Mesenchymal stem cell (in vitro differentiated cells and primary cell): Measurements from ENCODE around the gene KLF16.

Experiments
- DNase-seq: peaks from one replicate; pipeline ENCODE4 v3.0.0-alpha.2; 2013
- H2AFZ ChIP-seq: one replicate; pipeline ENCODE4 v1.6.1; 2013; ENCODE audit warnings: low read depth, mild to moderate bottlenecking, control low read depth, inconsistent platforms, low read length, moderate library complexity
- H2AK5ac ChIP-seq: 2 replicates; pipeline ENCODE4 v1.6.1; 2013; ENCODE audit warnings: low read length, moderate library complexity, mild to moderate bottlenecking, inconsistent platforms; ENCODE audit not compliant: severe bottlenecking
- H2BK120ac ChIP-seq: one replicate; pipeline ENCODE4 v1.6.1; 2013; ENCODE audit warnings: low read depth, mild to moderate bottlenecking, inconsistent platforms, low read length, moderate library complexity
- H2BK12ac ChIP-seq, 2 experiments: one replicate each; pipeline ENCODE4 v1.6.1; 2013; ENCODE audit warnings: inconsistent platforms in 2 of 2, low read length in 2 of 2, mild to moderate bottlenecking in 2 of 2, moderate library complexity in 2 of 2, control low read depth in 1 of 2
- H2BK15ac ChIP-seq: one replicate; pipeline ENCODE4 v1.6.1; 2013; ENCODE audit warnings: mild to moderate bottlenecking, low read depth, inconsistent platforms; ENCODE audit not compliant: poor library complexity, severe bottlenecking
- H2BK5ac ChIP-seq: 2 replicates; pipeline ENCODE4 v1.6.1; 2013; ENCODE audit warnings: low read depth, mild to moderate bottlenecking, low read length, control low read depth, inconsistent platforms; ENCODE audit not compliant: poor library complexity, severe bottlenecking
- H3K14ac ChIP-seq, 2 experiments: one replicate each; pipeline ENCODE4 v1.6.1; 2013; ENCODE audit warnings: inconsistent platforms in 2 of 2, low read length in 2 of 2, control low read depth in 1 of 2, mild to moderate bottlenecking in 1 of 2, moderate library complexity in 1 of 2
- H3K18ac ChIP-seq, 2 experiments: one replicate each; pipeline ENCODE4 v1.6.1; 2013; ENCODE audit warnings: inconsistent platforms in 2 of 2, low read length in 2 of 2, control low read depth in 1 of 2, low read depth in 1 of 2, mild to moderate bottlenecking in 1 of 2
- H3K23ac ChIP-seq, 2 experiments: one replicate each; pipeline ENCODE4 v1.6.1; 2013; ENCODE audit warnings: inconsistent platforms in 2 of 2, low read length in 2 of 2, mild to moderate bottlenecking in 2 of 2, moderate library complexity in 2 of 2, control low read depth in 1 of 2
- H3K27ac ChIP-seq: 2 replicates; pipeline ENCODE4 v1.5.1; 2013; ENCODE audit warnings: mild to moderate bottlenecking, moderate library complexity, low read length, control low read depth, inconsistent platforms; ENCODE audit not compliant: poor library complexity, severe bottlenecking
- H3K27me3 ChIP-seq, 2 experiments: 2 replicates each; pipeline versions ENCODE4 v1.6.1 to v1.7.0; 2013; ENCODE audit warnings: low read length in 2 of 2, mild to moderate bottlenecking in 2 of 2, moderate library complexity in 2 of 2, control low read depth in 1 of 2, inconsistent platforms in 1 of 2; ENCODE audit not compliant: control insufficient read depth in 1 of 2, insufficient read depth in 1 of 2
- H3K36me3 ChIP-seq, 2 experiments: 2 replicates each; pipeline versions ENCODE4 v1.6.1 to v1.7.0; 2013; ENCODE audit warnings: low read length in 2 of 2, control low read depth in 1 of 2, inconsistent platforms in 1 of 2, low read depth in 1 of 2, mild to moderate bottlenecking in 1 of 2; ENCODE audit not compliant: insufficient read depth in 2 of 2, control insufficient read depth in 1 of 2
- H3K4ac ChIP-seq, 2 experiments: one replicate each; pipeline ENCODE4 v1.6.1; 2013; ENCODE audit warnings: inconsistent platforms in 2 of 2, low read length in 2 of 2, mild to moderate bottlenecking in 2 of 2, moderate library complexity in 2 of 2, control low read depth in 1 of 2, low read depth in 1 of 2
- H3K4me1 ChIP-seq: 2 replicates; pipeline ENCODE4 v1.6.1; 2013; ENCODE audit warnings: low read depth, low read length, control low read depth; ENCODE audit not compliant: control insufficient read depth, insufficient read depth
- H3K4me2 ChIP-seq: 2 replicates; pipeline ENCODE4 v1.6.1; 2013; ENCODE audit warnings: low read length, mild to moderate bottlenecking, inconsistent platforms; ENCODE audit not compliant: poor library complexity, severe bottlenecking
- H3K4me3 ChIP-seq, 2 experiments: 2 replicates each; pipeline versions ENCODE4 v1.5.1 to v1.7.0; 2013; ENCODE audit warnings: low read length in 2 of 2, mild to moderate bottlenecking in 2 of 2, control low read depth in 1 of 2, low read depth in 1 of 2; ENCODE audit not compliant: insufficient read depth in 1 of 2
- H3K79me1 ChIP-seq: replicated peaks from 2 replicates; pipeline ENCODE4 v1.6.1; 2013; ENCODE audit warnings: mild to moderate bottlenecking, control low read depth, low read length, inconsistent platforms; ENCODE audit not compliant: poor library complexity, severe bottlenecking
- H3K9ac ChIP-seq: 2 replicates; pipeline ENCODE4 v1.7.0; 2013; ENCODE audit warnings: mild to moderate bottlenecking, low read length, moderate library complexity
- H3K9me3 ChIP-seq: 2 replicates; pipeline ENCODE4 v1.7.0; 2013; ENCODE audit warnings: mild to moderate bottlenecking, low read length; ENCODE audit not compliant: control insufficient read depth
- H4K8ac ChIP-seq: one replicate; pipeline ENCODE4 v1.6.1; 2013; ENCODE audit warnings: inconsistent platforms, mild to moderate bottlenecking, low read length, moderate library complexity
- H4K91ac ChIP-seq: one replicate; pipeline ENCODE4 v1.6.1; 2013; ENCODE audit warnings: mild to moderate bottlenecking, low read length, inconsistent platforms
- WGBS: methylation state at CpG from one replicate; pipeline ENCODE4 v1.1.7; 2013; ENCODE audit warnings: mixed read lengths; 5-methylcytosine and 5-hydroxymethylcytosine counted together

The KLF16 gene

DNA sequence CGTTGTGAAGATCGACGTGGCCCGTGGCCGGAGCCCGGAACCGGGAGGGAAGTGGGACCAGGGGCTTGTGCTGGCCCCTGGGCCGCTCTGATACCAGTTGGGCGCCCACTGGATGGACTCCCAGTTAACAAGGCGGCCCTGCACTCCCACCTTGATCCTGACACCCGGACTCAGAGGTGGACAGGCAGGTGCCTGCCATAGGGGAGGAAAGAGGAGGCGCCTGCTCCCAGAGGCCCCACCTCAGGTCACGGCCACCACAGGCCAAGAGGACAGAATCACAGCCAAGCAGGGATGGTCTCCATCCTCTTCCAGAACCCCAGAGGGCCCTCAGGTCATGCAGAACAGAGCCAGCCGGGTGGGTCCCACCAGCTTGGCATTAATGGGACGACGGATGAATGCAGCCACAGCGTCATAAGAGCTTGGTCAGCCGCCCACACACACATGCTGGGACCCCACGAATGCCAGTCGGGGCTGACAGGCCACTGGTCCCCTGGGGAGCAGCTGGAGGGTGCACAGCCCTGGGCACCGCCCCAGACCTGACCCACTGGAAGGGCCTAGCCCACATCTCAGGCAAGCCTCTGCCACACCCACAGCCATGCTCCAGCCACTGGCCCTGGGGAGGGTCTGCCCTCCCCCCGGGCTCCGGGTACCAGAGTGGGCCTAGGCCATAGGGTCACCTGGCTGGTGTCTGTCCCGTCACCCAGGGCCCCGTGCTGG is 9.6 kb upstream of the KLF16 start:
- Histone ChIP-seq H2BK15ac (no peak overlapping the region), H3K9me3 (no peaks in the 10 kb centered on the region), H4K91ac (no peak overlapping the region), H2AK5ac (no peak overlapping the region), H3K27ac (no peak overlapping the region), H3K14ac (no peak overlapping the region), H3K23ac (no peak overlapping the region), H2BK12ac (no peak overlapping the region), H3K4me1 (peaks cover 22% of the 10 kb centered on the region), H3K4me2 (no peak overlapping the region), H3K18ac (no peak overlapping the region), H2BK5ac (no peak overlapping the region), H2AFZ (no peak overlapping the region), H3K4me3 (peak overlapping the region in 1 of 2 experiments; percentile 98), H3K36me3 (peaks cover 10 to 37% of the 10 kb centered on the region in 2 experiments), H3K79me1 (peaks cover 34% of the 10 kb centered on the region), H3K4ac (no peak overlapping the region), H3K27me3 (no peaks in the 10 kb centered on the region), H2BK120ac (no peak overlapping the region), H3K9ac (peak overlapping the region; percentile 98), H4K8ac (no peak overlapping the region)
- no peak for DNase-seq
- WGBS: 96% methylated on average over 25 of the region's 25 CpGs

DNA sequence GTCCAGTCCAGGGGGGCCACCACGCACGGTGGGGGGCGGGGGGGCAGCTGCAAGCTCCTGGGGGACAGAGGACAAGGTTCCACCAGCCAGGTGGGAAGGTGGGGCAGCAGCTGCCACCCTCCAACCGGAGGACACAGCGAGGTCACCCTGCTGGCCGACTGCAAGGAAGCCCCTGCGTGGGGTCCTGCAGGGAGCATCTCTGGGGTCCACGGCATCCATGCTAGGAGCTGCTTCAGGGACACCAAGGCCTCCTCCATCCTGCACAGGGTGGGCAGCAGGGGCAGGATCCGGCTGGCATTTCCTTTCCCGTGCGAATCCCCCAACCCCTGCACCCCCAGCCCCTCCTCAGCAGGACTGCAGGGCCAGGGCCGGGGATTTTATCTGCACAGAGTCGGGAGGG is 8.3 kb upstream of the KLF16 start:
- Histone ChIP-seq H2BK15ac (no peak overlapping the region), H3K4me1 (peaks cover 20% of the 10 kb centered on the region), H3K4me3 (no peak overlapping the region), H2AK5ac (no peak overlapping the region), H4K8ac (no peak overlapping the region), H3K18ac (no peak overlapping the region), H3K27me3 (no peaks in the 10 kb centered on the region), H3K27ac (no peak overlapping the region), H4K91ac (no peak overlapping the region), H3K23ac (no peak overlapping the region), H2BK120ac (no peak overlapping the region), H2BK12ac (peak overlapping the region in 1 of 2 experiments; percentile 27), H3K4me2 (no peak overlapping the region), H3K14ac (no peak overlapping the region), H2AFZ (no peak overlapping the region), H3K4ac (no peak overlapping the region), H3K9ac (no peak overlapping the region), H3K36me3 (peaks cover 10 to 42% of the 10 kb centered on the region in 2 experiments), H3K79me1 (peaks cover 37% of the 10 kb centered on the region), H2BK5ac (no peak overlapping the region), H3K9me3 (no peaks in the 10 kb centered on the region)
- no peak for DNase-seq
- 95% methylated on average over 13 of the region's 13 CpGs for WGBS

DNA sequence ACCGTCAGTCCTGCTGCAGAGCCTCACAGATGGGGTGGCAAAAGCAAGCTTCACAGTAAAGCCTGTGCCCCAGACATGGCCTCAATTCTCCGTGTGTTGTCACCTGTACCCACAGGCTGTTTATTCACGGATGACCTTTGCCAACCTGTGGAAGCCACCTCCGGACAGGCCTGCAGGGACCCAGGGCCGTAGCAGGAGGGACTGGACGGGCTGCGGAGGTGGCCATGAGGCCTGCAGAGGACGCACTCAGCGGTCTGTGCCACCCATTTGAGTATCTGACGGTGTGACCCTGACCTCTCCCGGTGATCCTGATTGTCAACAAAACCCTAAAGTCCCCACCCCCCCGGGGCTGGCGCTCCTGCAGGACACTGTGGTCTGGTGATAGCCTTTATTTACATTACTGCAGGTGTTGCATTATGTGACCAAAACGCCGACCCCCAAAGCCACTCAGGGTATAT is 7.8 kb upstream of the KLF16 start:
- no peak overlapping the region for H3K4ac ChIP-seq

DNA sequence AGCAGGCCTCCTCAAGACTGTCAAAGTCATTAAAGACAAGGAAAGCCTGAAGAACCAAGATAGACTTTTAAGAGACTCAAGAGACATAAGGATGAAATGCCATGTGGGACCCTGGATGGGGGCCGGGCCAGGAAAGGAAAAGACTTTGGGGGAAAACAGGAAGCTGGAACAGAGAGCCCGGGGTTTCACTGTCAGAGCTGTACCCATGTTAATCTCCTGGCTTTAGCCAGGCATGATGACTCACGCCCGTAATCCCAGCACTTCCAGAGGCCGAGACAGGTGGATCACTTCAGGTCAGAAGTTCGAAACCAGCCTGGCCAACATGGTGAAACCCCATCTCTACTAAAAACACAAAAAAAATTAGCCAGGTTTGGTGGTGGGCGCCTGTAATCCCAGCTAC is 5.6 kb upstream of the KLF16 start:
- WGBS: 92% methylated on average over 7 of the region's 7 CpGs
- H3K36me3 ChIP-seq: peaks cover 10 to 40% of the 10 kb centered on the region in 2 experiments
- no peak overlapping the region for H2AK5ac ChIP-seq
- no peak overlapping the region for H4K91ac ChIP-seq
- H3K14ac ChIP-seq: no peak overlapping the region
- H3K9me3 ChIP-seq: no peaks in the 10 kb centered on the region
- H3K27ac ChIP-seq: no peak overlapping the region
- no peak overlapping the region for H2BK15ac ChIP-seq
- peaks cover 25% of the 10 kb centered on the region for H3K4me1 ChIP-seq
- no peak overlapping the region for H2AFZ ChIP-seq
- peaks cover 42% of the 10 kb centered on the region for H3K79me1 ChIP-seq
- no peak overlapping the region for H2BK5ac ChIP-seq
- no peak overlapping the region for H3K23ac ChIP-seq
- no peak overlapping the region for H4K8ac ChIP-seq
- H3K4ac ChIP-seq: no peak overlapping the region
- H3K9ac ChIP-seq: no peak overlapping the region
- no peak for DNase-seq
- no peak overlapping the region for H3K4me3 ChIP-seq
- H3K4me2 ChIP-seq: no peak overlapping the region
- H3K18ac ChIP-seq: no peak overlapping the region
- H2BK120ac ChIP-seq: no peak overlapping the region
- no peak overlapping the region for H2BK12ac ChIP-seq
- H3K27me3 ChIP-seq: no peaks in the 10 kb centered on the region

More for the DNA sequence above, 7.8 kb upstream of the KLF16 start:
- Histone ChIP-seq H3K14ac (no peak overlapping the region), H3K27ac (no peak overlapping the region), H3K9me3 (no peaks in the 10 kb centered on the region), H3K4me1 (peaks cover 17% of the 10 kb centered on the region), H2AFZ (no peak overlapping the region), H2BK15ac (no peak overlapping the region), H2AK5ac (no peak overlapping the region), H3K4me3 (no peak overlapping the region), H3K9ac (no peak overlapping the region), H3K36me3 (peaks cover 10 to 40% of the 10 kb centered on the region in 2 experiments), H2BK5ac (no peak overlapping the region), H2BK120ac (no peak overlapping the region), H3K23ac (peak overlapping the region in 1 of 2 experiments; percentile 79), H3K79me1 (peaks cover 33% of the 10 kb centered on the region), H2BK12ac (no peak overlapping the region), H3K27me3 (no peaks in the 10 kb centered on the region), H4K91ac (no peak overlapping the region), H4K8ac (no peak overlapping the region), H3K4me2 (no peak overlapping the region), H3K18ac (no peak overlapping the region)
- 88% methylated on average over 13 of the region's 15 CpGs for WGBS
- DNase-seq: no peak
